Neuronal stem cell (in vitro differentiated cells): ENCODE results near the gene NDUFS4.

Source experiments
- DNase-seq: peaks from one replicate; pipeline ENCODE4 v3.0.0-alpha.2; 2013; ENCODE audit warnings: low spot score
- H2AFZ ChIP-seq: one replicate; pipeline ENCODE4 v1.6.1; 2013; ENCODE audit warnings: mild to moderate bottlenecking, low read length, inconsistent platforms
- H2AK5ac ChIP-seq: 2 replicates; pipeline ENCODE4 v1.6.1; 2013; ENCODE audit warnings: low read depth, mild to moderate bottlenecking, inconsistent platforms, low read length, moderate library complexity, mixed read lengths
- H2BK120ac ChIP-seq: 2 replicates; pipeline ENCODE4 v1.6.1; 2013; ENCODE audit warnings: low read depth, mild to moderate bottlenecking, inconsistent platforms, low read length, moderate library complexity, mixed read lengths
- H2BK12ac ChIP-seq: one replicate; pipeline ENCODE4 v1.6.1; 2013; ENCODE audit warnings: low read length, inconsistent platforms
- H2BK15ac ChIP-seq: 2 replicates; pipeline ENCODE4 v1.6.1; 2013; ENCODE audit warnings: mild to moderate bottlenecking, low read length, inconsistent platforms, mixed read lengths
- H2BK5ac ChIP-seq: one replicate; pipeline ENCODE4 v1.6.1; 2013; ENCODE audit warnings: inconsistent platforms, mild to moderate bottlenecking, low read length, moderate library complexity
- H3K14ac ChIP-seq: one replicate; pipeline ENCODE4 v1.6.1; 2013; ENCODE audit warnings: low read length, inconsistent platforms
- H3K18ac ChIP-seq: 2 replicates; pipeline ENCODE4 v1.6.1; 2013; ENCODE audit warnings: low read length, inconsistent platforms
- H3K23ac ChIP-seq: 2 replicates; pipeline ENCODE4 v1.6.1; 2013; ENCODE audit warnings: low read depth, mild to moderate bottlenecking, mixed read lengths, low read length, inconsistent platforms; ENCODE audit not compliant: poor library complexity
- H3K27ac ChIP-seq: replicated peaks from 3 replicates; pipeline ENCODE4 v1.5.1; 2013; ENCODE audit warnings: low read length, inconsistent platforms
- H3K27me3 ChIP-seq, 3 experiments: 2 replicates each; pipeline ENCODE4 v1.6.1; 2013; ENCODE audit warnings: low read length in 3 of 3, mild to moderate bottlenecking in 2 of 3, inconsistent platforms in 1 of 3, low read depth in 1 of 3, mixed read lengths in 1 of 3, moderate library complexity in 1 of 3; ENCODE audit not compliant: control insufficient read depth in 3 of 3, insufficient read depth in 3 of 3
- H3K36me3 ChIP-seq, 2 donors: replicated peaks in 1 of 2; 2 replicates each; pipeline ENCODE4 v1.6.1; 2013; ENCODE audit warnings: low read length in 2 of 2; ENCODE audit not compliant: control insufficient read depth in 2 of 2, insufficient read depth in 2 of 2
- H3K4ac ChIP-seq: 2 replicates; pipeline ENCODE4 v1.6.1; 2013; ENCODE audit warnings: inconsistent platforms, mild to moderate bottlenecking, low read length, moderate library complexity
- H3K4me1 ChIP-seq, 2 donors: 1 replicate in 1 of 2; 2 replicates in 1 of 2; pipeline ENCODE4 v1.6.1; 2013; ENCODE audit warnings: low read length in 2 of 2, low read depth in 1 of 2; ENCODE audit not compliant: control insufficient read depth in 2 of 2, insufficient read depth in 1 of 2
- H3K4me2 ChIP-seq: one replicate; pipeline ENCODE4 v1.6.1; 2013; ENCODE audit warnings: mild to moderate bottlenecking, low read length, inconsistent platforms; ENCODE audit not compliant: insufficient read depth, poor library complexity, severe bottlenecking
- H3K4me3 ChIP-seq, 2 donors: 2 replicates each; pipeline ENCODE4 v1.5.1; 2013; ENCODE audit warnings: low read length in 2 of 2, mild to moderate bottlenecking in 2 of 2, inconsistent platforms in 1 of 2, moderate library complexity in 1 of 2
- H3K79me1 ChIP-seq: one replicate; pipeline ENCODE4 v1.6.1; 2013; ENCODE audit warnings: low read depth, mild to moderate bottlenecking, inconsistent platforms, low read length, moderate library complexity
- H3K9ac ChIP-seq: one replicate; pipeline ENCODE4 v1.6.1; 2013; ENCODE audit warnings: mild to moderate bottlenecking, low read depth, low read length, inconsistent platforms; ENCODE audit not compliant: poor library complexity
- H3K9me3 ChIP-seq, 2 donors: replicated peaks in 1 of 2; 2 replicates each; pipeline versions ENCODE3 to v1.6.1; 2013; ENCODE audit warnings: low read length in 2 of 2, mild to moderate bottlenecking in 2 of 2, inconsistent platforms in 1 of 2, low read depth in 1 of 2, mixed read lengths in 1 of 2, moderate library complexity in 1 of 2; ENCODE audit not compliant: control insufficient read depth in 2 of 2, insufficient read depth in 1 of 2
- H4K8ac ChIP-seq: one replicate; pipeline ENCODE4 v1.6.1; 2013; ENCODE audit warnings: low read depth, mild to moderate bottlenecking, inconsistent platforms, low read length, moderate library complexity
- H4K91ac ChIP-seq: one replicate; pipeline ENCODE4 v1.6.1; 2013; ENCODE audit warnings: low read length, low read depth, mild to moderate bottlenecking, inconsistent platforms; ENCODE audit not compliant: poor library complexity
- WGBS, 2 donors: extraction: QIAGEN DNeasy Blood & Tissue Kit; methylation state at CpG; one replicate each; pipeline ENCODE4 v1.1.7; 2013; ENCODE audit warnings: missing lambda C conversion rate in 2 of 2, mixed read lengths in 1 of 2; ENCODE audit not compliant: insufficient read length in 2 of 2, insufficient replicate concordance in 1 of 2; ENCODE audit errors: extremely low coverage in 2 of 2; 5-methylcytosine and 5-hydroxymethylcytosine counted together

NDUFS4 gene

GRCh38 chr5:53580547-53580946, 20.1 kb downstream of the NDUFS4 start:
- Histone ChIP-seq H3K9ac (no peak overlapping the region), H2BK5ac (no peak overlapping the region), H3K4me3 (no peak overlapping the region), H3K18ac (no peak overlapping the region), H2AK5ac (no peak overlapping the region), H2BK12ac (no peak overlapping the region), H3K4me1 (peaks cover 0 to 2% of the 10 kb centered on the region in 2 donors), H3K36me3 (no peaks in the 10 kb centered on the region), H4K8ac (no peak overlapping the region), H3K4ac (no peak overlapping the region), H2AFZ (no peak overlapping the region), H3K14ac (no peak overlapping the region), H4K91ac (no peak overlapping the region), H3K9me3 (peaks cover 0 to 2% of the 10 kb centered on the region in 2 donors), H2BK15ac (no peak overlapping the region), H3K4me2 (no peak overlapping the region), H3K79me1 (peaks cover 3% of the 10 kb centered on the region), H2BK120ac (no peak overlapping the region), H3K27ac (no peak overlapping the region), H3K23ac (no peak overlapping the region), H3K27me3 (no peaks in the 10 kb centered on the region)
- DNase-seq = no peak
- WGBS, 2 donors = 100% methylated on average over 2 of the region's 7 CpGs

- Histone ChIP-seq H3K18ac (peak overlapping the region; percentile 11), H2BK15ac (no peak overlapping the region), H3K4ac (no peak overlapping the region), H3K14ac (no peak overlapping the region), H3K9me3 (peaks cover 0 to 2% of the 10 kb centered on the region in 2 donors), H2BK120ac (no peak overlapping the region), H3K4me3 (no peak overlapping the region), H2AK5ac (no peak overlapping the region), H2BK5ac (no peak overlapping the region), H3K4me2 (no peak overlapping the region), H4K91ac (no peak overlapping the region), H3K36me3 (no peaks in the 10 kb centered on the region), H4K8ac (no peak overlapping the region), H3K23ac (no peak overlapping the region), H3K79me1 (peaks cover 3% of the 10 kb centered on the region), H3K4me1 (no peaks in the 10 kb centered on the region), H2AFZ (no peak overlapping the region), H3K27me3 (no peaks in the 10 kb centered on the region), H2BK12ac (no peak overlapping the region), H3K9ac (no peak overlapping the region), H3K27ac (no peak overlapping the region)
- WGBS, 2 donors = no CpG with 5 or more reads among the region's 4 CpGs
- no peak for DNase-seq
Measured at GRCh38 chr5:53582225-53582624, 21.8 kb downstream of the NDUFS4 start.

GRCh38 chr5:53590759-53591158, 30.3 kb downstream of the NDUFS4 start:
- H2BK15ac ChIP-seq = no peak overlapping the region
- H2BK5ac ChIP-seq = no peak overlapping the region
- H3K4me1 ChIP-seq = peaks cover 0 to 7% of the 10 kb centered on the region in 2 donors
- no peak overlapping the region for H3K27ac ChIP-seq
- no CpG with 5 or more reads among the region's 1 CpG for WGBS, 2 donors
- H3K4ac ChIP-seq = no peak overlapping the region
- H4K8ac ChIP-seq = no peak overlapping the region
- H3K9me3 ChIP-seq = peaks cover 0 to 3% of the 10 kb centered on the region in 2 donors
- DNase-seq = no peak
- no peak overlapping the region for H2BK12ac ChIP-seq
- H2AFZ ChIP-seq = no peak overlapping the region
- H4K91ac ChIP-seq = no peak overlapping the region
- H3K79me1 ChIP-seq = no peaks in the 10 kb centered on the region
- no peaks in the 10 kb centered on the region for H3K27me3 ChIP-seq
- H2BK120ac ChIP-seq = no peak overlapping the region
- H3K4me2 ChIP-seq = no peak overlapping the region
- peaks cover 0 to 7% of the 10 kb centered on the region in 2 donors for H3K36me3 ChIP-seq
- no peak overlapping the region for H3K14ac ChIP-seq
- H2AK5ac ChIP-seq = no peak overlapping the region
- no peak overlapping the region for H3K18ac ChIP-seq
- no peak overlapping the region for H3K9ac ChIP-seq
- no peak overlapping the region for H3K23ac ChIP-seq
- no peak overlapping the region for H3K4me3 ChIP-seq

DNA sequence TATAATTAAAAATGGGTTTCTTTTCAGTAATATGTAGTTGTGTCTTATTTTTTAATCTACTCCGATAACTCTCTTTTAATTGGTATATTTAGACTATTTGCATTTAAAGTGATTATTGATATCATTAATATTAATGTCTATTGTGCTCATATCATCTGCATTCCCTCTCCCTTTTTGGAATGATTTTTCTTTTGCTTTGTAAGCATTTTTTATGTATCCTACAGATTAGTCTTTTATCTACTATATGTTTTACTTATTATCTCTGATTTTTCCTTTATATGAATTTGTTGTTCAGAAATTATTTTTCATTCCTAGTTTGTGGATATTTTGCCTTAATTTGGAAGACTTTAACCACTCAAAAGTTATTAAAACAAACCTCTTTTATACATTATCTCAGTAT, 34.0 kb downstream of the NDUFS4 start:
- no CpG with 5 or more reads among the region's 1 CpG for WGBS, 2 donors
- Histone ChIP-seq H3K36me3 (peaks cover 0 to 2% of the 10 kb centered on the region in 2 donors), H3K4me2 (no peak overlapping the region), H2BK15ac (no peak overlapping the region), H3K4me3 (no peak overlapping the region), H2AK5ac (no peak overlapping the region), H3K23ac (no peak overlapping the region), H3K79me1 (no peaks in the 10 kb centered on the region), H3K14ac (no peak overlapping the region), H4K8ac (no peak overlapping the region), H2BK120ac (no peak overlapping the region), H2BK5ac (no peak overlapping the region), H2BK12ac (no peak overlapping the region), H2AFZ (no peak overlapping the region), H3K27ac (no peak overlapping the region), H3K27me3 (no peaks in the 10 kb centered on the region), H3K18ac (no peak overlapping the region), H3K9ac (no peak overlapping the region), H3K9me3 (peaks cover 0 to 5% of the 10 kb centered on the region in 2 donors), H4K91ac (no peak overlapping the region), H3K4me1 (peaks cover 0 to 7% of the 10 kb centered on the region in 2 donors), H3K4ac (no peak overlapping the region)
- DNase-seq = no peak
